CD4-positive, alpha-beta memory T cell (primary cell): ENCODE measurements around the gene EXOC4. TPM values are rescaled to one million over a fixed set of nuclear protein-coding genes. Genes with fewer than 3 reads are reported as not detected.

Source experiments
- CTCF ChIA-PET: fragments of 350-600 bp; sonication (Branson Sonifier 250); formaldehyde crosslinking; loops from one replicate; lab custom pipeline; 2021; ENCODE audit warnings: inconsistent platforms; ENCODE audit not compliant: partially characterized antibody; lab: Charles Lee
- POLR2A ChIA-PET: fragments of 350-600 bp; sonication (Branson Sonifier 250); formaldehyde crosslinking; loops from one replicate; lab custom pipeline; 2021; ENCODE audit not compliant: partially characterized antibody; lab: Charles Lee
- DNase-seq, 5 donors: peaks; one replicate each; pipeline versions ENCODE4 v3.0.0 to v3.0.0-alpha.2; 2020 to 2022; ENCODE audit warnings: mixed read lengths in 1 of 5
- H3K27ac ChIP-seq: one replicate; pipeline ENCODE4 v1.7.0; 2013; ENCODE audit warnings: low read depth, low read length
- H3K27me3 ChIP-seq: 2 replicates; pipeline ENCODE4 v1.7.0; 2013; ENCODE audit warnings: mild to moderate bottlenecking, low read length, moderate library complexity; ENCODE audit not compliant: insufficient read depth
- H3K36me3 ChIP-seq: 2 replicates; pipeline ENCODE4 v1.7.0; 2013; ENCODE audit warnings: mild to moderate bottlenecking, low read length, moderate library complexity; ENCODE audit not compliant: insufficient read depth
- H3K4me1 ChIP-seq: 2 replicates; pipeline ENCODE4 v1.7.0; 2013; ENCODE audit warnings: mild to moderate bottlenecking, low read length, moderate library complexity; ENCODE audit not compliant: insufficient read depth
- H3K4me3 ChIP-seq, 2 donors: one replicate each; pipeline ENCODE4 v1.7.0; 2013; ENCODE audit warnings: low read length in 2 of 2, mild to moderate bottlenecking in 1 of 2
- H3K9me3 ChIP-seq, 2 donors: one replicate each; pipeline ENCODE4 v1.7.0; 2013; ENCODE audit warnings: low read length in 2 of 2, control low read depth in 1 of 2; ENCODE audit not compliant: control insufficient read depth in 1 of 2
- H3K27ac Mint-ChIP-seq, 7 donors: one replicate each; pipeline ENCODE4 v1.8.0; 2020 to 2021; ENCODE audit warnings: mixed read lengths in 7 of 7, mild to moderate bottlenecking in 6 of 7, inconsistent platforms in 3 of 7, moderate library complexity in 3 of 7
- H3K27me3 Mint-ChIP-seq, 2 donors: one replicate each; pipeline ENCODE4 v1.8.0; 2020 to 2021; ENCODE audit warnings: mixed read lengths in 2 of 2
- H3K36me3 Mint-ChIP-seq, 2 donors: one replicate each; pipeline ENCODE4 v1.8.0; 2020 to 2021; ENCODE audit warnings: mixed read lengths in 2 of 2, inconsistent platforms in 1 of 2, mild to moderate bottlenecking in 1 of 2
- H3K4me1 Mint-ChIP-seq, 4 donors: one replicate each; pipeline ENCODE4 v1.8.0; 2020 to 2021; ENCODE audit warnings: mixed read lengths in 4 of 4, mild to moderate bottlenecking in 1 of 4
- H3K4me3 Mint-ChIP-seq, 8 donors: one replicate each; pipeline ENCODE4 v1.8.0; 2020 to 2021; ENCODE audit warnings: mixed read lengths in 8 of 8, mild to moderate bottlenecking in 7 of 8, moderate library complexity in 6 of 8, inconsistent platforms in 3 of 8
- H3K9me3 Mint-ChIP-seq, 8 donors: one replicate each; pipeline ENCODE4 v1.8.0; 2020 to 2021; ENCODE audit warnings: mixed read lengths in 8 of 8, mild to moderate bottlenecking in 5 of 8, inconsistent platforms in 3 of 8, moderate library complexity in 1 of 8
- intact Hi-C: fragments of 100-400 bp; cut with micrococcal nuclease; formaldehyde crosslinking; loops from one replicate; pipeline ENCODE4 v1.15.1; 2023
- polyA plus RNA-seq, 2 donors: library from polyadenylated mRNA; unstranded; fragments of 300-500 nt; fragmentation: Illumina TruSeq; gene quantifications; one replicate each; pipeline ENCODE4 v1.2.3, GENCODE V29; 2021
- total RNA-seq, 2 experiments: library from RNA; stranded (reverse); gene quantifications; one replicate each; pipeline ENCODE4 v1.2.3, GENCODE V29; 2021

The EXOC4 gene
- total and polyA plus RNA-seq, 4 experiments from 2014 or later = 33.8 to 81.2 (median 58.1) TPM

DNA sequence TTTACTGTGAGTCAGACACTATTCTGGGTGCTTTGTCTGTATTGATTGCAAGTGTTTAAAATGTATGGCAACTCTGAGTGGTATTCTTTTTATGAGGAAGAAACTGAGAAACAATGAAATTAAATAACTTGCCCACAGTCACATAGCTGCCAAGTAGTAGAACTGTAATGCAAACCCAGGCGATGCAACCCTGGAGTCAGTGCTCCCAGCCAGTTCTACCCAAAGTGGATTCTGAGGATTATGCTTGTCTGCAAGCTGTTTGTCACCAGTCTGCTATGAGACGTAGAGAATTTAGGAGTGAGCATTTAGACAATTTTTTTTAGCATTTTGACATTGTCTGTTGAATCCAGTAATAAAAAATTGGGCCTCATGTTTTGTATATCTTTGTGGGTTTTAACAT lies 568.3 kb downstream of the EXOC4 start:
- H3K9me3 ChIP-seq = no peaks in the 10 kb centered on the region
- H3K27me3 ChIP-seq = no peaks in the 10 kb centered on the region
- Mint-ChIP-seq H3K4me1 (peaks cover 0 to 5% (median 2%) of the 10 kb centered on the region in 4 donors), H3K36me3 (peaks cover 58 to 79% of the 10 kb centered on the region in 2 donors), H3K27me3 (no peaks in the 10 kb centered on the region), H3K4me3 (no peak overlapping the region), H3K27ac (peak overlapping the region in 1 of 7 donors; percentile 38), H3K9me3 (no peaks in the 10 kb centered on the region)
- intact Hi-C loops = no loop called here
- H3K27ac ChIP-seq = no peak overlapping the region
- H3K36me3 ChIP-seq = no peaks in the 10 kb centered on the region
- POLR2A ChIA-PET = no interaction called here
- DNase-seq = no peak
- H3K4me1 ChIP-seq = no peaks in the 10 kb centered on the region
- H3K4me3 ChIP-seq = no peak overlapping the region
- CTCF ChIA-PET = no interaction called here

DNA sequence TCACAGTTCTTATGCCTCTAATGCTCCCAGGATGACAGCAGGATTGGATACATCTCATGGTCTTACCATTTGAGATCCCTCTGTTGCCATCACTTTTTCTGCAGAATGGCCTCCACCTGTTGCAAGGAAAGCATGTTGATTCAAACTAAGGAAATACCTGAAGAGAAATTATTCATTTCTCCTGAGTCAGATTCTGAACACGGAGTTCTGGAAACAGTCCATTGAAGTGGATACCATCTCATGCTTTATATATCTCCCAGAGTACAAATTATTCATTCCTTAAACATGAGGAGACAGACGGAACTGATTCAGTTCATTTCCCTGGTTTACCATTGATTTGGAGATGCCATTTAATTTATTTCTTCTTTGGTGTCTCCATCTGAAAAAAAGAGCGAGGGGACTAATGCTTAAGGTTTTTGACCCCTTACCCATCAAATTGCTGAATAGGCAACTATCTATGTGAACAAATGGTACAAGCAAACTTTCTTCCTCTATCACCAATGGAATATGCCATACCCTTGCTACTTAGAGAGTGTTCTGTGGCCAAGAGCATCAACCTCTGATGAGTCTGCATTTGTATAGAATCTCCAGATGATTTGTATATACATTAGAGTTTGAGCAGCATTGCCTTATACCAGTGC lies 569.2 kb downstream of the EXOC4 start:
- CTCF ChIA-PET = no interaction called here
- H3K4me3 ChIP-seq = no peak overlapping the region
- Mint-ChIP-seq H3K9me3 (no peaks in the 10 kb centered on the region), H3K4me3 (no peak overlapping the region), H3K27ac (no peak overlapping the region), H3K36me3 (peaks cover 57 to 76% of the 10 kb centered on the region in 2 donors), H3K4me1 (peaks cover 0 to 5% (median 2%) of the 10 kb centered on the region in 4 donors), H3K27me3 (no peaks in the 10 kb centered on the region)
- H3K27ac ChIP-seq = no peak overlapping the region
- no peak for DNase-seq
- POLR2A ChIA-PET = no interaction called here
- no peaks in the 10 kb centered on the region for H3K27me3 ChIP-seq
- intact Hi-C loops = no loop called here
- H3K9me3 ChIP-seq = no peaks in the 10 kb centered on the region
- H3K36me3 ChIP-seq = no peaks in the 10 kb centered on the region
- no peaks in the 10 kb centered on the region for H3K4me1 ChIP-seq

DNA sequence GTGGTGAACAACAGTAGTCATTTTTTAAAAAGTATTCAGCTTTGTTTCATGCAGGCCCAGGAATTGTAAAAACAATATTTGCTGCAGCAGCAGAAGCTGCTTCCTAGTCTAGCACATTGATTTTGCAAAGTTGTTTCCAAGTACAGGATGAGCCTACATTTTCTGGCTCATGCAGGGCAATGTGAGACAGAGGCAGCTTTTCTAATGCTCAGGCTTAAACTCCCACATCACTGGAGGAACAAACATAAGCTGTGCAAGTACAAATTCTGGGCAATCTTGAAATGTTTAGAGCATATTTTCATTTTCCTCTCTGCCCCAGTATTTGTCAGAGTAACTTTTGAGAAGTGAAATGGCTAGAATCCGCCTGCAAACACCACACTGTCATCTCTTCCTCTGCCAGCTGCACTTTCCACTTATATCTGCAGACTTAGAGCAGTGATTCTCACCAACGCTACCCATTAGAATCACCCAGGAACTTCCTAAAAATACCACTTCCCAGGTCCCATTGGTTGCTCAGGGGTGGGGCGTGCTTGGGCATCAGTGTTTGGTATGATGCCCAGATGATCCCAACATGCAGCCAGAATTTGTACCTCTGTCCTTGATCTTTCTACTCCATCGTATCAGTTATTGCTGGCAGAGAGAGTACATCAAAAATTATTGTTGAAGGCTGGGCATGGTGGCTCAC lies 570.1 kb downstream of the EXOC4 start:
- no peak for DNase-seq
- no peaks in the 10 kb centered on the region for H3K27me3 ChIP-seq
- peak overlapping the region in 1 of 7 donors; percentile 42 for H3K27ac Mint-ChIP-seq
- no peaks in the 10 kb centered on the region for H3K9me3 ChIP-seq
- no peaks in the 10 kb centered on the region for H3K36me3 ChIP-seq
- peaks cover 0 to 5% (median 2%) of the 10 kb centered on the region in 4 donors for H3K4me1 Mint-ChIP-seq
- ChIA-PET POLR2A (no interaction called here), CTCF (no interaction called here)
- no peaks in the 10 kb centered on the region for H3K27me3 Mint-ChIP-seq
- no peak overlapping the region for H3K4me3 Mint-ChIP-seq
- H3K36me3 Mint-ChIP-seq = peaks cover 51 to 69% of the 10 kb centered on the region in 2 donors
- H3K27ac ChIP-seq = no peak overlapping the region
- no peaks in the 10 kb centered on the region for H3K4me1 ChIP-seq
- intact Hi-C loops = no loop called here
- H3K9me3 Mint-ChIP-seq = no peaks in the 10 kb centered on the region
- no peak overlapping the region for H3K4me3 ChIP-seq

DNA sequence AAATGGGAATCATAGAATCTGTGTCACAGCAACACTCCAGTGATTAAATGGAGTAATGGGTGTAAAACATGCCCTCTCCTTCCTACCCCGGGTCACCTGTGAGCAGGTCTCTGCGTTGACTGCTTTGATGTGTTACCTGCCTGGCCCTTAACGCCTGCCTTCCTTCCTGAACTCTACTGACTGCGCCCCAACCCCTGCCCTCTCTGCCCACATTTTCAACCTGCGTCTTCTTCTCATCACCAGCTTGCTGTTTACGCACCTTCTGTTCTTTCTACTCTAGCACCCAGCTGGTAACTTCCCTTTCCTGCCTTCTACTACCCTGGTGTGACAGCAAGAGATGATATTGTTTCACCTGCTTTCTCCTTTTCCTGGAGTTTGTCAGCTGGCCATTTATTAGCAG lies 571.3 kb downstream of the EXOC4 start:
- H3K36me3 Mint-ChIP-seq = peaks cover 41 to 58% of the 10 kb centered on the region in 2 donors
- intact Hi-C loops = no loop called here
- peak overlapping the region in 1 of 7 donors; percentile 12 for H3K27ac Mint-ChIP-seq

DNA sequence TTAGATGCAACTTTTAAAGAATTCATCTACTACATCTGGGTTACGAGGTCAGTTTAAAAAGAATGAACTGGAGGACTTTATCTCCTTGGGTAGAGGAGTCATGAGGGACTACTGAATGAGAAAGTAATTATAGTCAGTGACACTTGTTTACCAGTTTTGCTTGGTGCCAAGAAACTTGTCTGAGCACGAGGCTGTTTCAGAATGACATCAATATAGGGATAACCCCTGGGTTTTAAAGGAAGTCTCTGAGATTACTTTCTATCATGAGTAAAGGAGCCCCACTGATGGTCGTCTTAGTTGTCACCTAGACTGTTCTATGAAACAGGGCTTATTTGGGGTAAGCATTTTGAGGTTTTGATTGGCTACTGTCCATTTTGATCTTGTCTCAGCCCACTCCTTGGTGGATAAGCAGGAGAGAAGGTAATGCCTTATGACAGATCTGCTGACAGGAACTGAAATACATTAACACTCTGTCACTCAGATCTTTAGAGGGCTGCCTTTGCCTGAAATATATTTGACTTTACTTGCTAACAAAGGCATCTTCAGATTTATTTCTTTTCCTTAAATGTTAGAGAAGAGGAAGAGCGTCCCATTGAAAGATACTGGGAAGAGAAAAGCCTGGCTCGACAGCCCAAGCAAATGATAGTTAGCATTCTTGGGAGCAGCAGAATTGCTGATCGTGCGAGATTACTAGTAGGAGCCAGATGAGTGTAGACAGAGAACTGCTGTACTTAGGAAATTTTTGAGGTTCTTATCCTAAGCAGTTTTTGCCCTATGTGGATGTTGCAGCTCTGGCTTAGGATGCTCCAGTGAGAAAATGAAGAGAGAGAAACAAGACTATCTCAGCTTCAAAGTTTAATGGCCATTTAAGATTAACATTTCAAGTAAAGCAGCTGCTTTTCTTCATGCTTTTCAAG lies 575.1 kb downstream of the EXOC4 start:
- POLR2A ChIA-PET = no interaction called here

More for the DNA sequence above, 571.3 kb downstream of the EXOC4 start:
- DNase-seq = no peak
- ChIA-PET POLR2A (no interaction called here), CTCF (no interaction called here)
- Histone ChIP-seq H3K4me1 (no peaks in the 10 kb centered on the region), H3K27ac (no peak overlapping the region), H3K27me3 (no peaks in the 10 kb centered on the region), H3K9me3 (no peaks in the 10 kb centered on the region), H3K4me3 (no peak overlapping the region), H3K36me3 (no peaks in the 10 kb centered on the region)
- H3K27me3 Mint-ChIP-seq = no peaks in the 10 kb centered on the region
- no peak overlapping the region for H3K4me3 Mint-ChIP-seq
- H3K4me1 Mint-ChIP-seq = peaks cover 0 to 5% (median 2%) of the 10 kb centered on the region in 4 donors
- H3K9me3 Mint-ChIP-seq = no peaks in the 10 kb centered on the region

DNA sequence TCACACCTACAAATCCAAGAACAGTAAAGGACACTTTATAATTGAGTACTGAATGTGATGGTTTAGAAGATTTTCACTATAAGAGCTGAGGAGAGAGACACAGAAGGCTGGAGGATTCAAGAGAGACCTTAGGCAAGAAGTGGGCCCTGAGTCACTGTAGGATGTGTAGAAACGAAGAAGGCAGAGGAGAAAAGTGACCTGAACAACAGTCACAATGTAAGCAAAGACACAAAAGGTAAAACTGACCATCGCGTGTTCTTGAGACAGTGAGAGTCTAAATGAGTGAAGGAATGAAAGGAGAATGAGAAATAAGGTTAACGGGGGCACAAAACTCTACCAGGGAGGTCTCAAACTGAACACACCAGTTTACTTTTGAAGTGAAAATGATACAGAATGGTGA lies 576.0 kb downstream of the EXOC4 start:
- peaks cover 0 to 6% of the 10 kb centered on the region in 2 donors for H3K9me3 ChIP-seq
- H3K4me3 ChIP-seq = no peak overlapping the region
- Mint-ChIP-seq H3K4me1 (peaks cover 0 to 5% (median 2%) of the 10 kb centered on the region in 4 donors), H3K36me3 (peaks cover 33 to 48% of the 10 kb centered on the region in 2 donors), H3K27ac (no peak overlapping the region), H3K27me3 (no peaks in the 10 kb centered on the region), H3K4me3 (no peak overlapping the region), H3K9me3 (peaks cover 0 to 20% (median 7%) of the 10 kb centered on the region in 8 donors)
- no peaks in the 10 kb centered on the region for H3K36me3 ChIP-seq
- intact Hi-C loops = no loop called here
- DNase-seq = no peak
- CTCF ChIA-PET = no interaction called here
- no peaks in the 10 kb centered on the region for H3K27me3 ChIP-seq
- H3K4me1 ChIP-seq = no peaks in the 10 kb centered on the region
- no peak overlapping the region for H3K27ac ChIP-seq
- POLR2A ChIA-PET = no interaction called here

More for the DNA sequence above, 575.1 kb downstream of the EXOC4 start:
- Mint-ChIP-seq H3K27me3 (no peaks in the 10 kb centered on the region), H3K27ac (no peak overlapping the region), H3K9me3 (peaks cover 0 to 20% (median 7%) of the 10 kb centered on the region in 8 donors), H3K4me3 (no peak overlapping the region), H3K4me1 (peaks cover 0 to 5% (median 2%) of the 10 kb centered on the region in 4 donors), H3K36me3 (peaks cover 37 to 49% of the 10 kb centered on the region in 2 donors)
- intact Hi-C loops = no loop called here
- Histone ChIP-seq H3K27me3 (no peaks in the 10 kb centered on the region), H3K4me1 (no peaks in the 10 kb centered on the region), H3K36me3 (no peaks in the 10 kb centered on the region), H3K4me3 (no peak overlapping the region), H3K27ac (no peak overlapping the region), H3K9me3 (peaks cover 0 to 6% of the 10 kb centered on the region in 2 donors)
- no peak for DNase-seq
- CTCF ChIA-PET = no interaction called here
